Measurements from ENCODE around the gene COBL.

Gene COBL

GRCh38 chr7:51034521-51035264 lies 281.9 kb downstream of the COBL start:
- peak; percentile 85 for DNase-seq

GRCh38 chr7:51033727-51034520 lies 282.7 kb downstream of the COBL start:
- no peak for DNase-seq

GRCh38 chr7:51031791-51032515 lies 284.7 kb downstream of the COBL start:
- DNase-seq: no peak

GRCh38 chr7:51031216-51031615 lies 285.4 kb downstream of the COBL start:
- DNase-seq: no peak

- DNase-seq: peak; percentile 83
Measured at GRCh38 chr7:51029701-51030191, 286.9 kb downstream of the COBL start.

- DNase-seq: no peak
Measured at GRCh38 chr7:51029131-51029530, 287.5 kb downstream of the COBL start.

GRCh38 chr7:51027935-51028830 lies 288.4 kb downstream of the COBL start:
- no peak for DNase-seq

- DNase-seq: no peak
Measured at GRCh38 chr7:51027106-51027934, 289.3 kb downstream of the COBL start.

- no peak for DNase-seq
Measured at GRCh38 chr7:51026341-51026740, 290.3 kb downstream of the COBL start.

- no peak for DNase-seq
Measured at GRCh38 chr7:51025668-51026067, 290.9 kb downstream of the COBL start.

- no peak for DNase-seq
Measured at GRCh38 chr7:51024867-51025266, 291.7 kb downstream of the COBL start.

GRCh38 chr7:51023547-51023946 lies 293.1 kb downstream of the COBL start:
- no peak for DNase-seq

- DNase-seq: no peak
Measured at GRCh38 chr7:51022821-51023220, 293.8 kb downstream of the COBL start.

GRCh38 chr7:51021906-51022570 lies 294.6 kb downstream of the COBL start:
- no peak for DNase-seq

- no peak for DNase-seq
Measured at GRCh38 chr7:51020944-51021343, 295.7 kb downstream of the COBL start.

- peak; percentile 66 for DNase-seq
Measured at GRCh38 chr7:51019891-51020870, 296.4 kb downstream of the COBL start.

- peak; percentile 85 for DNase-seq
Measured at GRCh38 chr7:51019191-51019844, 297.3 kb downstream of the COBL start.

GRCh38 chr7:51017576-51018535 lies 298.8 kb downstream of the COBL start:
- DNase-seq: no peak

All from fibroblast of skin of right biceps (primary cell).